Measurements from ENCODE around the gene SKIDA1.

SKIDA1 gene

GRCh38 chr10:21528236-21529031 is 3.0 kb upstream of the SKIDA1 start:
- peak in 1 of 2 experiments; percentile 40 for DNase-seq

- peak in 1 of 2 experiments; percentile 40 for DNase-seq
Measured at GRCh38 chr10:21527598-21528235, 2.2 kb upstream of the SKIDA1 start.

- peak in 1 of 2 experiments; percentile 8 for DNase-seq
Measured at GRCh38 chr10:21526860-21527597, 1.5 kb upstream of the SKIDA1 start.

- peak in 1 of 2 experiments; percentile 63 for DNase-seq
Measured at GRCh38 chr10:21526188-21526859, 842 bp upstream of the SKIDA1 start.

- DNase-seq = peak in 1 of 2 experiments; percentile 22
Measured at GRCh38 chr10:21524526-21525366, 736 bp downstream of the SKIDA1 start.

GRCh38 chr10:21524131-21524525 is 1.4 kb downstream of the SKIDA1 start:
- DNase-seq = no peak

GRCh38 chr10:21523557-21524008 is 1.9 kb downstream of the SKIDA1 start:
- peak; percentile 61 to 78 for DNase-seq

GRCh38 chr10:21522631-21523406 is 2.7 kb downstream of the SKIDA1 start:
- peak in 1 of 2 experiments; percentile 38 for DNase-seq

GRCh38 chr10:21521751-21522533 is 3.5 kb downstream of the SKIDA1 start:
- DNase-seq = no peak

- DNase-seq = no peak
Measured at GRCh38 chr10:21520949-21521348, 4.5 kb downstream of the SKIDA1 start.

- no peak for DNase-seq
Measured at GRCh38 chr10:21520509-21520908, 5.0 kb downstream of the SKIDA1 start.

- peak in 1 of 2 experiments; percentile 34 for DNase-seq
Measured at GRCh38 chr10:21519941-21520436, 5.5 kb downstream of the SKIDA1 start.

GRCh38 chr10:21519397-21519933 is 6.0 kb downstream of the SKIDA1 start:
- DNase-seq = no peak

GRCh38 chr10:21518641-21519396 is 6.7 kb downstream of the SKIDA1 start:
- peak in 1 of 2 experiments; percentile 34 for DNase-seq

- DNase-seq = peak; percentile 54 to 77
Measured at GRCh38 chr10:21518149-21518640, 7.3 kb downstream of the SKIDA1 start.

- DNase-seq = peak in 1 of 2 experiments; percentile 50
Measured at GRCh38 chr10:21517134-21518031, 8.1 kb downstream of the SKIDA1 start.
